ENCODE measurements around the gene AMOTL2.

Gene AMOTL2

GRCh38 chr3:134374105-134374790 is at the start of gene AMOTL2:
TSS of gene AMOTL2 (minus strand) at chr3:134374447. CDS start at chr3:134371433, 3,014 bp downstream.
- no peak for FAIRE-seq

GRCh38 chr3:134423153-134423552 is 48.9 kb upstream of the AMOTL2 start:
- no peak for FAIRE-seq

- FAIRE-seq, result no peak
These were observed 45.7 kb upstream of the AMOTL2 start for GRCh38 chr3:134419960-134420321.

- FAIRE-seq, result no peak
These were observed 45.1 kb upstream of the AMOTL2 start for GRCh38 chr3:134419214-134419959.

- no peak for FAIRE-seq
These were observed 34.8 kb upstream of the AMOTL2 start for GRCh38 chr3:134409041-134409440.

- FAIRE-seq, result no peak
These were observed 33.0 kb upstream of the AMOTL2 start for GRCh38 chr3:134407239-134407625.

- no peak for FAIRE-seq
These were observed 32.3 kb upstream of the AMOTL2 start for GRCh38 chr3:134406331-134407238.

- FAIRE-seq, result no peak
These were observed 30.2 kb upstream of the AMOTL2 start for GRCh38 chr3:134404366-134404885.

- FAIRE-seq, result no peak
These were observed 23.5 kb upstream of the AMOTL2 start for GRCh38 chr3:134397755-134398154.

GRCh38 chr3:134395103-134395502 is 20.9 kb upstream of the AMOTL2 start:
- FAIRE-seq, result no peak

- FAIRE-seq, result no peak
These were observed 20.1 kb upstream of the AMOTL2 start for GRCh38 chr3:134394380-134394779.

- no peak for FAIRE-seq
These were observed 18.8 kb upstream of the AMOTL2 start for GRCh38 chr3:134393074-134393473.

- no peak for FAIRE-seq
These were observed 18.2 kb upstream of the AMOTL2 start for GRCh38 chr3:134392336-134392983.

GRCh38 chr3:134389865-134390264 is 15.6 kb upstream of the AMOTL2 start:
- no peak for FAIRE-seq

- no peak for FAIRE-seq
These were observed 14.7 kb upstream of the AMOTL2 start for GRCh38 chr3:134388788-134389485.

- FAIRE-seq, result no peak
These were observed 14.0 kb upstream of the AMOTL2 start for GRCh38 chr3:134388292-134388691.

GRCh38 chr3:134387293-134387692 is 13.0 kb upstream of the AMOTL2 start:
- FAIRE-seq, result no peak

- FAIRE-seq, result no peak
These were observed 10.7 kb upstream of the AMOTL2 start for GRCh38 chr3:134384963-134385362.

GRCh38 chr3:134381831-134382442 is 7.7 kb upstream of the AMOTL2 start:
- FAIRE-seq, result no peak

- no peak for FAIRE-seq
These were observed 6.8 kb upstream of the AMOTL2 start for GRCh38 chr3:134381076-134381475.

- FAIRE-seq, result no peak
These were observed 6.0 kb upstream of the AMOTL2 start for GRCh38 chr3:134380249-134380648.

GRCh38 chr3:134378818-134379217 is 4.6 kb upstream of the AMOTL2 start:
- no peak for FAIRE-seq
